HG02973 (cell line): Measurements from ENCODE around the gene BPTF.
"Not testable (repeated sequence)": the region's sequence is repeated elsewhere in the genome, so short reads cannot be mapped to it uniquely, and the experiment has no call there.

Experiments used
- ATAC-seq: cut with Tn5 transposase; IDR thresholded peaks from one replicate; pipeline ENCODE4 v1.9.1; 2021; ENCODE audit warnings: moderate library complexity; ENCODE audit not compliant: unreplicated experiment

The BPTF gene

GRCh38 chr17:67879662-67880061 lies 54.4 kb downstream of the BPTF start:
- ATAC-seq, result no peak

GRCh38 chr17:67881083-67881482 lies 55.8 kb downstream of the BPTF start:
- ATAC-seq, result no peak

DNA sequence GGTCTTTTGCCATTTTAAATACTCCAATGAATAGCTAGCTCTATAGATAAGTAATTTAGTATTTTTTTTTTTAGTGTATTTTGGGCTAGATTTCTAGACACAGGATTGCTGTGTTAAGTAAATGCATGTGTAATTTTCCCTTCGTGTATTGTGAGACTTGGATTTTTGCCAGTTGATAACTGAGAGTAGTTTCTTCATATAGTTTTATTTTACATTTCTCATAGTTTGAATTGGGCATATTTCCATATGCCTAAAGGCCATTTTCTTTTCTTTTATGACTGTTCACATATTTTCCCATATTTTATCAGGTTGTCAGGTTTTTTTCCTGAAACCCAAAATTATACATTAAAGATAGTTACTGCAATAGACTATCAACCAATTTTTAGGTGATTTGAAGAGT lies 59.4 kb downstream of the BPTF start:
- no peak for ATAC-seq

GRCh38 chr17:67891481-67892119 lies 66.3 kb downstream of the BPTF start:
- no peak for ATAC-seq

GRCh38 chr17:67902511-67903231 lies 77.4 kb downstream of the BPTF start:
- ATAC-seq, result no peak

DNA sequence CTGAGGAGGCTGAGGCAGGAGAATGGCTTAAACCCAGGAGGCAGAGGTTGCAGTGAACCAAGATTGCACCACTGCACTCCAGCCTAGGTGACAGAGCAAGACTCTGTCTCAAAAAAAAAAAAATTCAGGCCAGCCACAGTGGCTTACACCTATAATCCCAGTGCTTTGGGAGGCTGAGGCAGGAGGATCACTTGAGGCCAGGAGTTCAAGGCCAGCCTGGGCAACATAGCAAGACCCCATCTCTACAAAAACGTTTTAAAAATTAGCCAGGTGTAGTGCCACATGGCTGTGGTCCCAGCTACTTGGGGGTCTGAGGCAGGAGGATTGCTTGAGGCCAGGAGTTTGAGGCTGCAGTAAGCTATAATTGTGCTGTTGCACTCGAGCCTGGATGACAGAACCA lies 80.0 kb downstream of the BPTF start:
- not testable (repeated sequence) for ATAC-seq

- ATAC-seq, result not testable (repeated sequence)
These were observed 85.0 kb downstream of the BPTF start for GRCh38 chr17:67910117-67910803.

DNA sequence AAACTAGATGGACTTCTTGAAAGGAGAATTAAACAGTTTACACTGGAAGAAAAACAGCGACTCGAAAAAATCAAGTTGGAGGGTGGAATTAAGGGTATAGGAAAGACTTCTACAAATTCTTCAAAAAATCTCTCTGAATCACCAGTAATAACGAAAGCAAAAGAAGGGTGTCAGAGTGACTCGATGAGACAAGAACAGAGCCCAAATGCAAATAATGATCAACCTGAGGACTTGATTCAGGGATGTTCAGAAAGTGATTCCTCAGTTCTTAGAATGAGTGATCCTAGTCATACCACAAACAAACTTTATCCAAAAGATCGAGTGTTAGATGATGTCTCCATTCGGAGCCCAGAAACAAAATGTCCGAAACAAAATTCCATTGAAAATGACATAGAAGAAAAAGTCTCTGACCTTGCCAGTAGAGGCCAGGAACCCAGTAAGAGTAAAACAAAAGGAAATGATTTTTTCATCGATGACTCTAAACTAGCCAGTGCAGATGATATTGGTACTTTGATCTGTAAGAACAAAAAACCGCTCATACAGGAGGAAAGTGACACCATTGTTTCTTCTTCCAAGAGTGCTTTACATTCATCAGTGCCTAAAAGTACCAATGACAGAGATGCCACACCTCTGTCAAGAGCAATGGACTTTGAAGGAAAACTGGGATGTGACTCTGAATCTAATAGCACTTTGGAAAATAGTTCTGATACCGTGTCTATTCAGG lies 85.9 kb downstream of the BPTF start:
- no peak for ATAC-seq

- no peak for ATAC-seq
These were observed 86.8 kb downstream of the BPTF start for GRCh38 chr17:67912088-67912487.

- ATAC-seq, result no peak
These were observed 87.4 kb downstream of the BPTF start for GRCh38 chr17:67912656-67913055.

GRCh38 chr17:67920212-67920611 lies 94.9 kb downstream of the BPTF start:
- ATAC-seq, result no peak

GRCh38 chr17:67922503-67922902 lies 97.2 kb downstream of the BPTF start:
- ATAC-seq, result no peak

DNA sequence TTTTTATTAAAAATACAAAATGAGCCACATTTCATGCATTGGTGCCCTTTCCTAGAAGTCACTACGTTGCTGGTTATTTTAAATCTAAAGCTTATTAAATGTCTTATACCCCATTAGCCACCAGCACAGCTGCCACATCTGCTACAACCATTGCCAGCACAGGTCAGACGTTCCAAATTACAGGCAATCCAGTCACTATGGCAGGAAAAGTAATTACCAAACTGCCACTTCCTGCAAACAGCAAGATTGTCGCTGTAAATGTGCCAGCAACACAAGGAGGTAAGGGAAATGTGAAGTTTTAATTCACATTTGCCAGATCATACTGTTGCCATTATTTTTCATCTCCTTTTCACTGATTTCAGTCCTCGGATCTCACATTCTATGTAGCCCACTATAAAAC lies 103.5 kb downstream of the BPTF start:
- ATAC-seq, result not testable (repeated sequence)

- ATAC-seq, result no peak
These were observed 105.9 kb downstream of the BPTF start for GRCh38 chr17:67931227-67931626.

GRCh38 chr17:67942810-67943209 lies 117.5 kb downstream of the BPTF start:
- no peak for ATAC-seq

DNA sequence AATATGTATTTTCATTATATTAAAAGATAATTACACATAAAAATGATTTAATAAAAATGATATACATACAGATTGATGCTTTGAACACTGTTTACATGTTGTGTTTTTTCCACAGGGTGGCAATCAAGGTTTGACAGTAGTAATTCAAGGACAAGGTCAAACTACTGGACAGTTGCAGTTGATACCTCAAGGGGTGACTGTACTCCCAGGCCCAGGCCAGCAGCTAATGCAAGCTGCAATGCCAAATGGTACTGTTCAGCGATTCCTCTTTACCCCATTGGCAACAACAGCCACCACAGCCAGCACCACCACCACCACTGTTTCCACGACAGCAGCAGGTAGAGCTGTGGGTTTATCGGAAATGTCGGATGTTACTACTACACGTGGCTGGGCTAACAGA lies 118.7 kb downstream of the BPTF start:
- no peak for ATAC-seq

- ATAC-seq, result no peak
These were observed 121.2 kb downstream of the BPTF start for GRCh38 chr17:67946513-67946912.

GRCh38 chr17:67947325-67947813 lies 122.1 kb downstream of the BPTF start:
- ATAC-seq, result no peak

GRCh38 chr17:67950945-67951344 lies 125.6 kb downstream of the BPTF start:
- ATAC-seq, result no peak

- no peak for ATAC-seq
These were observed 134.2 kb downstream of the BPTF start for GRCh38 chr17:67959510-67959909.

DNA sequence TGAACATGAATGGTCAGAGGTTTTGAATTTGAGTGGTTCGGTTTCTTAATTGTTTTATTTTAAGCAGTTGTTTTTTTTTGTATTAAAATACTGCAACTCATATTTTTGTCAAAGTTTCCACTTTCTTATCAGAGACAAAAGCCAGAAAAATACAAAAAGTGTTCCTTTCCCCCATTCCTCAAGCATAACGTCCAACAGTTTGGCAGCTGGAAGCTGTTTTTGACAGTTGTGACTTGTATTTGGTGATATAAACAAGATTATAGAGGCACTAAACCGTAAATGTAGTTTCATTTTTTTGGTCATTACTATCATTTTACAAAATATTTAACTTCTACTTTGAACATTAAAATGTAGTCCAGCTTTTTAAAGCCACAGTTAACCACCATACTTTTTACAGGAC lies 135.0 kb downstream of the BPTF start:
- ATAC-seq, result not testable (repeated sequence)
